Type B pancreatic cell (in vitro differentiated cells): ENCODE measurements around the gene MLST8. TPM values are rescaled to one million over a fixed set of nuclear protein-coding genes. Genes with fewer than 3 reads are reported as not detected.

Experiments
- DNase-seq: peaks from one replicate; pipeline ENCODE4 v3.0.0; 2021; ENCODE audit warnings: mixed read lengths; ENCODE audit not compliant: unreplicated experiment; ENCODE audit errors: extremely low spot score
- H3K27ac Mint-ChIP-seq: 2 replicates; pipeline ENCODE4 v1.8.0; 2021; ENCODE audit warnings: mild to moderate bottlenecking, mixed read lengths
- H3K27me3 Mint-ChIP-seq: 2 replicates; pipeline ENCODE4 v1.8.0; 2021; ENCODE audit warnings: mixed read lengths
- H3K36me3 Mint-ChIP-seq: 2 replicates; pipeline ENCODE4 v1.8.0; 2021; ENCODE audit warnings: mixed read lengths
- H3K4me1 Mint-ChIP-seq: one replicate; pipeline ENCODE4 v1.8.0; 2021; ENCODE audit warnings: mixed read lengths; ENCODE audit not compliant: unreplicated experiment
- H3K4me3 Mint-ChIP-seq: 2 replicates; pipeline ENCODE4 v1.8.0; 2021; ENCODE audit warnings: mild to moderate bottlenecking, mixed read lengths
- H3K9me3 Mint-ChIP-seq: 2 replicates; pipeline ENCODE4 v1.8.0; 2021; ENCODE audit warnings: mixed read lengths
- total RNA-seq: library from RNA; stranded (reverse); gene quantifications from 2 replicates; pipeline ENCODE4 v1.2.1, GENCODE V29; 2021; ENCODE audit warnings: low replicate concordance
- TF ChIP-seq, protein P1 (sequence below): fragments of 200-600 bp; sonication (generic); conservative IDR thresholded peaks from 2 replicates; pipeline ENCODE4 v1.5.0; 2021; ENCODE audit warnings: antibody characterized with exemption, mild to moderate bottlenecking

MLST8 gene
- total RNA-seq, 1 donor from 2014 or later: 56.8 TPM

DNA sequence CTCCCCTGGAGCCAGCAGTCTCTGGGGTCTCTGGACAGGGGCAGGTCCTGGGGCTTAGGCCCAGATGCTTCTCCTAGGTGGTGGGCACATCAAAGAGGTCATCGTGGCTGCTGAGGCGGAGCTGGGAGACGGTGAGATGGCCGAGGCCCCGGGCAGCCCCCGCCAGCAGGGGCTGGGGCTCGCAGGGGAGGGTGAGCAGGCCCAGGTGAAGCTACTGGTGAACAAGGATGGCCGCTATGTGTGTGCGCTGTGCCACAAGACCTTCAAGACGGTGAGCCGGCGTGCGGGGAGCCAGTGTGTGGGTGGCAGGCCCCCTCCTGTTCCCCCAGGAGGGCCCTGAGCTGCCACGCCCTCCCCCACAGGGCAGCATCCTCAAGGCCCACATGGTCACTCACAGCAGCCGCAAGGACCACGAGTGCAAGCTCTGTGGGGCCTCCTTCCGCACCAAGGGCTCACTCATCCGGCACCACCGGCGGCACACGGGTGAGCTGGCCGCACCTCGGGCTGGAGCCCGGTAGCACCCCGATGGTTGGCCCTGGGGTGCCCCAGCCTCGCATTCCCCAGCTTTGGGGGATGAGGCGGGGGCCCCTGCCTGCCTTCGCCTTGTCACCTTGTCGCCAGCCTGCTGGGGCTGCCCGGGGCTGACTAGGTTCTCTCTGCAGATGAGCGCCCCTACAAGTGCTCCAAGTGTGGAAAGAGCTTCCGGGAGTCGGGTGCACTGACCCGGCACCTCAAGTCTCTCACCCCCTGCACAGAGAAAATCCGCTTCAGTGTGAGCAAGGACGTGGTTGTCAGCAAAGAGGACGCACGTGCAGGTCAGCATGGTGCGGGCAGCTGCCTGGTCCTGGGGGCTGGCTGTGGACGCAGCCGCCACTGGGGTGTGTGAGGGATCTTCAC lies 27.1 kb downstream of the MLST8 start:
- TF ChIP-seq, protein P1, sequence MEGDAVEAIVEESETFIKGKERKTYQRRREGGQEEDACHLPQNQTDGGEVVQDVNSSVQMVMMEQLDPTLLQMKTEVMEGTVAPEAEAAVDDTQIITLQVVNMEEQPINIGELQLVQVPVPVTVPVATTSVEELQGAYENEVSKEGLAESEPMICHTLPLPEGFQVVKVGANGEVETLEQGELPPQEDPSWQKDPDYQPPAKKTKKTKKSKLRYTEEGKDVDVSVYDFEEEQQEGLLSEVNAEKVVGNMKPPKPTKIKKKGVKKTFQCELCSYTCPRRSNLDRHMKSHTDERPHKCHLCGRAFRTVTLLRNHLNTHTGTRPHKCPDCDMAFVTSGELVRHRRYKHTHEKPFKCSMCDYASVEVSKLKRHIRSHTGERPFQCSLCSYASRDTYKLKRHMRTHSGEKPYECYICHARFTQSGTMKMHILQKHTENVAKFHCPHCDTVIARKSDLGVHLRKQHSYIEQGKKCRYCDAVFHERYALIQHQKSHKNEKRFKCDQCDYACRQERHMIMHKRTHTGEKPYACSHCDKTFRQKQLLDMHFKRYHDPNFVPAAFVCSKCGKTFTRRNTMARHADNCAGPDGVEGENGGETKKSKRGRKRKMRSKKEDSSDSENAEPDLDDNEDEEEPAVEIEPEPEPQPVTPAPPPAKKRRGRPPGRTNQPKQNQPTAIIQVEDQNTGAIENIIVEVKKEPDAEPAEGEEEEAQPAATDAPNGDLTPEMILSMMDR: no peak
- Mint-ChIP-seq H3K4me1 (no peaks in the 10 kb centered on the region), H3K27ac (no peak overlapping the region), H3K36me3 (no peaks in the 10 kb centered on the region), H3K9me3 (no peaks in the 10 kb centered on the region), H3K4me3 (no peak overlapping the region), H3K27me3 (peaks cover 12% of the 10 kb centered on the region)
- no peak for DNase-seq

DNA sequence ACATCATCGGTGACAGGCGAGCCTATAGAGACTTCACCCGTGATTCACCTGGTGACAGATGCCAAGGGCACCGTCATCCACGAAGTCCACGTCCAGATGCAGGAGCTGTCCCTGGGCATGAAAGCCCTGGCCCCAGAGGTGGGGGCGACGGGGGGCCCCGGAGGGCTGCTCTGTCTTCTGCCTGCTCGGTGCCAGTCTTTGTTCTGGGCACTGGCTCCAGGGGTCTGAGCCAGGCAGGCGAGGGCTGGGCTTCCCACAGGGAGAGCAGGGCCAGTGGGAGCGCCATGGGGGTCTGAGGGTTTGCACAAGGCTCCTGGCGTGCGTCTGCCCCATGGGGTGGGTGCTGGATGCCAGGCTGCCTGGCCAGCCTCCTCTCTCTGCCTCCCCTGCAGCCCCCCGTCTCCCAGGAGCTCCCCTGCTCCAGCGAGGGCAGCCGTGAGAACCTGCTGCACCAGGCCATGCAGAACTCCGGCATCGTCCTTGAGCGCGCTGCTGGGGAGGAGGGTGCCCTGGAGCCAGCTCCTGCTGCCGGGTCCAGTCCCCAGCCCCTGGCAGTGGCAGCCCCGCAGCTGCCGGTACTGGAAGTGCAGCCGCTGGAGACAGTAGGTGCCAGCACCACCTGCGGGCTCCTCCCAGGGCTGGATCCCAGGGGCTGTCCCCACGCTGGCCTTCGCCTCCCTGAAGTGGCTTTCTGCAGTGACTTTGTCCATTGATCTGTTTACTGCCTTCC lies 28.0 kb downstream of the MLST8 start:
- Mint-ChIP-seq H3K36me3 (no peaks in the 10 kb centered on the region), H3K9me3 (no peaks in the 10 kb centered on the region), H3K27ac (no peak overlapping the region), H3K4me3 (no peak overlapping the region), H3K4me1 (no peaks in the 10 kb centered on the region), H3K27me3 (peaks cover 16% of the 10 kb centered on the region)
- TF ChIP-seq, protein P1: no peak
- no peak for DNase-seq

DNA sequence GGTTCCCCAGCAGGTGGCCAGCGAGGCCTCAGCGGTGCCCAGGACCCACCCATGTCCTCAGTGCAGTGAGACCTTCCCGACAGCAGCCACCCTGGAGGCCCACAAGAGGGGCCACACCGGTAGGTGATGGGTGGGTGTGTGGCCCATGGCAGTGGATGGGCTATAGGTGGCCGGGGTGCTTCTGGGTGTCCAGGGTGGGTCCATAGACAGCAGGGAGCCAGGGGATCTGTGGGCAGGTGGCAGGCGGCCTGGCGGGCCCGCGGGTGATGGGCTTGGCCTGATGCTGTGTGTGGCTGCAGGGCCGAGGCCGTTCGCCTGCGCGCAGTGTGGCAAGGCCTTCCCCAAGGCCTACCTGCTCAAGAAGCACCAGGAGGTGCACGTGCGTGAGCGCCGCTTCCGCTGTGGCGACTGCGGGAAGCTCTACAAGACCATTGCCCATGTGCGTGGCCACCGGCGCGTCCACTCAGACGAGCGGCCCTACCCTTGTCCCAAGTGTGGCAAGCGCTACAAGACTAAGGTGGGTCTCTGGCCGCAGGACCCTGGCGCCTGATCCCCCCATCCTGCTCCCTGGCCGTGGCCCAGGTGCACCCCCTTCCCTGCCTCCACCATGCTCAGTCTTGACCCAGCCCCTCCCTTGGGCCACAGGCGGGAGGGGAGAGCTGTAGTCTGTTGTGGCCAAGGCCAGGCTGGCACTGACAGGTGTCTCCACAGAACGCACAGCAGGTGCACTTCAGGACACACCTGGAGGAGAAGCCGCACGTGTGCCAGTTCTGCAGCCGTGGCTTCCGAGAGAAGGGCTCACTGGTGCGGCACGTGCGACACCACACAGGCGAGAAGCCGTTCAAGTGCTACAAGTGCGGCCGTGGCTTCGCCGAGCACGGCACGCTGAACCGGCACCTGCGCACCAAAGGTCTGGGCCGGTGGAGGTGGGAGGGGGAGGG lies 28.9 kb downstream of the MLST8 start:
- H3K9me3 Mint-ChIP-seq: no peaks in the 10 kb centered on the region

DNA sequence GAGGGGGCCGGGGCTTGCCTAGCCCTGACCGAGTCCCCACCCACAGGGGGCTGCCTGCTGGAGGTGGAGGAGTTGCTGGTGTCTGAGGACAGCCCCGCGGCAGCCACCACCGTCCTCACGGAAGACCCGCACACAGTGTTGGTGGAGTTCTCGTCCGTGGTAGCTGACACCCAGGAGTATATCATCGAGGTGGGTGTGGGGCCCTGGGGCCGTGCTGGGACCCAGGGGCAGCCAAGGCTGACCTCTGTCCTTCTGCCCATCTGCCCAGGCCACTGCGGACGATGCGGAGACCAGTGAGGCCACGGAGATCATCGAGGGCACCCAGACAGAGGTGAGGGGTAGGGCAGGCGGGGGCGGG lies 29.5 kb downstream of the MLST8 start:
- Mint-ChIP-seq H3K36me3 (peaks cover 1% of the 10 kb centered on the region), H3K27ac (no peak overlapping the region), H3K27me3 (peaks cover 19% of the 10 kb centered on the region), H3K9me3 (no peaks in the 10 kb centered on the region), H3K4me3 (no peak overlapping the region), H3K4me1 (no peaks in the 10 kb centered on the region)
- DNase-seq: no peak
- TF ChIP-seq, protein P1: no peak

More for the DNA sequence above, 28.9 kb downstream of the MLST8 start:
- DNase-seq: no peak
- no peak overlapping the region for H3K4me3 Mint-ChIP-seq
- H3K27me3 Mint-ChIP-seq: peaks cover 16% of the 10 kb centered on the region
- TF ChIP-seq, protein P1: no peak
- H3K4me1 Mint-ChIP-seq: no peaks in the 10 kb centered on the region
- no peak overlapping the region for H3K27ac Mint-ChIP-seq
- H3K36me3 Mint-ChIP-seq: no peaks in the 10 kb centered on the region

DNA sequence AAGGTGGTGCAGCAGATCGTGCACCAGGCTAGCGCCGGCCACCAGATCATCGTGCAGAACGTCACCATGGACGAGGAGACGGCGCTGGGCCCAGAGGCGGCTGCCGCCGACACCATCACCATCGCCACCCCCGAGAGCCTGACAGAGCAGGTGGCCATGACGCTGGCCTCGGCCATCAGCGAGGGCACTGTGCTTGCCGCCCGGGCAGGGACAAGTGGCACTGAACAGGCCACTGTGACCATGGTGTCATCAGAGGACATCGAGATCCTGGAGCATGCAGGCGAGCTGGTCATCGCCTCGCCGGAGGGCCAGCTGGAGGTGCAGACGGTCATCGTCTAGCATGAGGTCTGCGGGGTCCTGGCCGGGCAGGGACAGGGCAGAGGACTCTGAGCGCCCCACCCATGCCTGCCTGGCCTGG lies 30.0 kb downstream of the MLST8 start:
- Mint-ChIP-seq H3K36me3 (peaks cover 3% of the 10 kb centered on the region), H3K9me3 (no peaks in the 10 kb centered on the region), H3K4me1 (no peaks in the 10 kb centered on the region), H3K27ac (no peak overlapping the region), H3K27me3 (peaks cover 19% of the 10 kb centered on the region), H3K4me3 (peak overlapping the region; percentile 36)
- DNase-seq: no peak
- TF ChIP-seq, protein P1: no peak
